ENCODE results near the gene DNAJC1. TPM values are rescaled to one million over a fixed set of nuclear protein-coding genes. Genes with fewer than 3 reads are reported as not detected.

The DNAJC1 gene
- total RNA-seq, 1 donor from 2014 or later, result 40.0 TPM

DNA sequence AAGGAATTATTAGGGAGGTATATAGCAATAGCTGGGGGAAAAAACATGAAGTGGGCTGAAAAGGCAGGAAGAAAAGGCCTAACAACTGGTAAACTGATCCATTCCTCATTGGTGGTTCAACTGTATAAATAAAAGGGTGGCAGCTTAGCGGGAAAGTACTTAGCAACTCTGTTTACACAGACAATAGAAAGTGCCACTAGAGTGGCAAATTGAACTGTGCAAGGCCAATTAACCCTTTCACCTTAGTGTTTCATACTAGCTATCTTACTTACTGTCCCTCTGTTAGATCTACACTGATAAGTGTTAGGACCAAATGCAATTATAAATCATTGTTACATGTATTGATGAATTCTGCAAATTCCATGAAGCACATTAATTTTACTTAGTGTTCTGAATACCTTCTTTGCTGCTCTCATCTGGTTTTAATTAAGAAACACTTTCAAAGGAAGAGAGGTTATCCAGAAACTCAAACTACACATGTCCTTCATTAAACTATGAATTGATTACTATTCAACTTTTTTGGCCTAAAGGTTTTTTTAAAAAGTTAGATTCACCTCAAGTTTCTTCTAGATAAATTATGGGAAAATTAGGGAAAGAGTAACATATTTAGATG is 28.0 kb downstream of the DNAJC1 start:
- Histone ChIP-seq H3K9me3 (no peaks in the 10 kb centered on the region), H3K36me3 (no peaks in the 10 kb centered on the region), H3K4me1 (no peaks in the 10 kb centered on the region), H3K4me3 (no peak overlapping the region), H3K27ac (no peak overlapping the region), H3K27me3 (no peaks in the 10 kb centered on the region)
- no peak for DNase-seq (ENCODE audit: extremely low spot score in 2 of 2)
- intact Hi-C loops (cut with DNase I), result no loop called here
- TF ChIP-seq, protein P1, sequence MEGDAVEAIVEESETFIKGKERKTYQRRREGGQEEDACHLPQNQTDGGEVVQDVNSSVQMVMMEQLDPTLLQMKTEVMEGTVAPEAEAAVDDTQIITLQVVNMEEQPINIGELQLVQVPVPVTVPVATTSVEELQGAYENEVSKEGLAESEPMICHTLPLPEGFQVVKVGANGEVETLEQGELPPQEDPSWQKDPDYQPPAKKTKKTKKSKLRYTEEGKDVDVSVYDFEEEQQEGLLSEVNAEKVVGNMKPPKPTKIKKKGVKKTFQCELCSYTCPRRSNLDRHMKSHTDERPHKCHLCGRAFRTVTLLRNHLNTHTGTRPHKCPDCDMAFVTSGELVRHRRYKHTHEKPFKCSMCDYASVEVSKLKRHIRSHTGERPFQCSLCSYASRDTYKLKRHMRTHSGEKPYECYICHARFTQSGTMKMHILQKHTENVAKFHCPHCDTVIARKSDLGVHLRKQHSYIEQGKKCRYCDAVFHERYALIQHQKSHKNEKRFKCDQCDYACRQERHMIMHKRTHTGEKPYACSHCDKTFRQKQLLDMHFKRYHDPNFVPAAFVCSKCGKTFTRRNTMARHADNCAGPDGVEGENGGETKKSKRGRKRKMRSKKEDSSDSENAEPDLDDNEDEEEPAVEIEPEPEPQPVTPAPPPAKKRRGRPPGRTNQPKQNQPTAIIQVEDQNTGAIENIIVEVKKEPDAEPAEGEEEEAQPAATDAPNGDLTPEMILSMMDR (IDR thresholded peaks at IDR 0.05), result no peak
- no peak for TF ChIP-seq POLR2A (IDR thresholded peaks at IDR 0.05)
- TF ChIP-seq POLR2AphosphoS5 (IDR thresholded peaks at IDR 0.05; ENCODE audit: insufficient read depth in 1 of 2, low read depth in 1 of 2), result no peak

DNA sequence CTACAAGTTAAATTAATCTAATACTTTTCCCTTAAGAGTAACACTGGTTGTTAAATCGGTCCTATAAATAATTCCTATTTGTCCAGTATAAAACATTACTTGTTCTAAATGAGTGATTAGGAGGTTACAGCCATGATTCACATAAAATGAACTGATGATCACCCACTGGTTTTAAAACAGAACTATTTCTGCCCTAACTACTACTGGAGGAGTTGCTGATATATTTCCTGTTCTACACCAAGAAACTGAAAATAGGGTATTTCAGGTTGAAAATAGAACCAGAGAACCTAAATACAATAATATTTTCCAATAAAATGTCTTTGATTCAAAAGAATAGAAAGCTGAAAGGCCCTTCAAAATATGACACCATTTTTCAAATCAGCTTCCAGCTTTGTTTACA is 30.9 kb downstream of the DNAJC1 start:
- no peak for TF ChIP-seq POLR2A (IDR thresholded peaks at IDR 0.05)
- TF ChIP-seq POLR2AphosphoS5 (IDR thresholded peaks at IDR 0.05; ENCODE audit: insufficient read depth in 1 of 2, low read depth in 1 of 2), result no peak
- TF ChIP-seq, protein P1 (IDR thresholded peaks at IDR 0.05), result no peak
- no peak overlapping the region for H3K27ac ChIP-seq
- H3K9me3 ChIP-seq, result no peaks in the 10 kb centered on the region

DNA sequence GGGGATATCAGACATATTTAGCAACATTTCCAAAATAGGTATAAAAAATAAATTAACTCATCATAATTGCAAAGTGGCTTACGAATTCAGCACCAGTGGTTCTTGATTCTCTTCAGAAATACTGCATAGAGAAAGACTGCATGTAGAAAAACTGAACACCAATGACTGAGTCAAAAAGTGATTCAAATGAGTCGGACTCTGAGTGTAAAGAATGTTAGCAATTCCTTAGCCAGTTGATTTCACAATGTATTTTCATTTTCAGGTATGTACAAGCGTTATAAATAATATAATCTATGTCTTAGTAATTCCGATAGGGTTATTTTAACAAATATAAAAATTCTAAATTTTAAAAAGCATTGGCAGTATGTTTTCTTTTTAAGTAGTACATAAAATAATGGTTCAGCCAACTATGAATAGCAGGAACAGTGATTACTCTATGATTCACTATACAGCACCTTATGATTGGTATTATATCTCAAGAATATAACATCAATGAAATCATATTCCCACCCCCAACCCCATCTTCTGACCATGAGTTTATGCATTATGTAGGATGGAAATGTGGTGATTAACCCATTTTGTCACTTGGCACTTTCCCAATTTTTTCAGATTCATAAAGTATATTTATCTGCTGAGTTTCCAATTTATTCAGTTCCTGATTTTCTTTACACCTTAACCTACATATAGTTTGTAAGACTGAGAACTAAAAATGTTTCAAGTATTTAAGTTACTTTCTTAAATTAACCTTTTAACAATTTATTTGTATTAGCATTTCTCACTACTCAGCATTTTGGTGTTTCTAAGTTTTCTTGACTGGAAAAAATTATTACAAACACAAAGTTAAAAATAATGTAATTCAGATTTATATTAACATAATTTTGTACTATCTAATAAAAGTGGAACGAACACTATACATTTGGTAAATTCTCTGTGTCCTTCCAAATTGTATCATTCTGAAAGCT is 33.9 kb downstream of the DNAJC1 start:
- intact Hi-C loops (cut with DNase I), result no loop called here
- TF ChIP-seq, protein P1 (IDR thresholded peaks at IDR 0.05), result no peak
- no peak for TF ChIP-seq POLR2AphosphoS5 (IDR thresholded peaks at IDR 0.05; ENCODE audit: insufficient read depth in 1 of 2, low read depth in 1 of 2)
- no peak for TF ChIP-seq POLR2A (IDR thresholded peaks at IDR 0.05)
- no peak for DNase-seq (ENCODE audit: extremely low spot score in 2 of 2)

More for the DNA sequence above, 30.9 kb downstream of the DNAJC1 start:
- intact Hi-C loops (cut with DNase I), result no loop called here
- Histone ChIP-seq H3K4me3 (no peak overlapping the region), H3K4me1 (no peaks in the 10 kb centered on the region), H3K27me3 (no peaks in the 10 kb centered on the region), H3K36me3 (no peaks in the 10 kb centered on the region)
- no peak for DNase-seq (ENCODE audit: extremely low spot score in 2 of 2)

DNA sequence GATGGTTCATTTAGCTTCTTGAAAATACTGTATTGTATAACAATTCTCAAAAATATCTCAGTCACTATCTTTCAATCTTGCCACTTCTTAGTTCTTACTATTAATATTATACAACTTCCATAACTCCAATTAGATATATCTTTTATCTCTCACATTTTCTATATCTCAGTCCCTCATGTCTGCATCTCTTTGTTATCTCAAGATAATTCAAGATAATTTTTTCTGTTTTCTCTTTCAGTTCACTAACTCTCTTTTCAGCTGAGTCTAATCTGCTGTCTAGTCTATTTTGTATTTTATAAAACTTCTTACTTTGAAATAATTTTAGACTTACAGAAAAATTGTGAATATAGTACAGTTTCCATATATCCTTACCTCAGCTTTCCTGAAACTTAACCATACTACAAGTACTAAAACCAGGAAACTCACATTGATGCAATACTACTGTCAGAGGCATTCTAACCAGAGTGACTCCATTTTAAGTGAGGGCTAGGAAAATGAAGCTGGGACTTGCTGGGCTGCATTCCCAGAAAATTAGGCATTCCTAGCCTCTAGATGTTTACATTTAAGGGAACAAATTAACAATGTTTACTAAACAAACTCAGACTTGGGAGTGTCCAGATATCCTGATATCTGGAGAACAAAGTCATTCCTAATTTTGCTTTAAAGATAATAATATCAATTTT is 38.4 kb downstream of the DNAJC1 start:
- Histone ChIP-seq H3K27ac (no peak overlapping the region), H3K4me3 (no peak overlapping the region), H3K4me1 (no peaks in the 10 kb centered on the region), H3K27me3 (no peaks in the 10 kb centered on the region), H3K36me3 (no peaks in the 10 kb centered on the region), H3K9me3 (no peaks in the 10 kb centered on the region)
- no peak for DNase-seq (ENCODE audit: extremely low spot score in 2 of 2)
- intact Hi-C loops (cut with DNase I), result no loop called here
- TF ChIP-seq POLR2A (IDR thresholded peaks at IDR 0.05) (no peak), POLR2AphosphoS5 (IDR thresholded peaks at IDR 0.05; ENCODE audit: insufficient read depth in 1 of 2, low read depth in 1 of 2) (no peak)
- TF ChIP-seq, protein P1 (IDR thresholded peaks at IDR 0.05), result no peak

More for the DNA sequence above, 33.9 kb downstream of the DNAJC1 start:
- no peak overlapping the region for H3K27ac ChIP-seq
- H3K4me3 ChIP-seq, result no peak overlapping the region
- H3K4me1 ChIP-seq, result no peaks in the 10 kb centered on the region
- H3K9me3 ChIP-seq, result no peaks in the 10 kb centered on the region
- no peaks in the 10 kb centered on the region for H3K27me3 ChIP-seq
- no peaks in the 10 kb centered on the region for H3K36me3 ChIP-seq

Data from vagina (tissue), 2 donors.